K562 (cell line): ENCODE measurements around the gene VLDLR. TPM values are rescaled to one million over a fixed set of nuclear protein-coding genes. Genes with fewer than 3 reads are reported as not detected.

Source experiments
- ATAC-seq: fragments of 200-7000 bp; cut with Tn5 transposase; 3 replicates; pipeline ENCODE4 v1.9.1; 2020; ENCODE audit warnings: moderate library complexity
- BruUV-seq: library from RNA; stranded (reverse); fragments of 400-500 nt; replicated peaks from 2 replicates; lab custom pipeline; 2021; lab: Mats Ljungman, UMichigan
- CTCF ChIA-PET: fragments of 300-600 bp; formaldehyde crosslinking; extraction: SDS; loops from one replicate; lab custom pipeline; 2021; ENCODE audit warnings: low intra/inter-chr PET ratio; lab: Yijun Ruan, JAX
- POLR2A ChIA-PET: fragments of 300-600, 350-650 bp; sonication (Branson Sonifier 250); formaldehyde crosslinking; extraction: SDS; loops from one replicate; lab custom pipeline; 2021; ENCODE audit warnings: antibody characterized with exemption, inconsistent platforms; lab: Yijun Ruan, JAX
- DNase-seq, 4 experiments: peaks; one replicate each; pipeline versions ENCODE4 v3.0.0 to v3.0.0-alpha.2; 2011 to 2018; ENCODE audit warnings: low spot score in 3 of 4, mixed read lengths in 3 of 4; ENCODE audit errors: extremely low read depth in 1 of 4
- FAIRE-seq: peaks from 2 replicates; lab custom pipeline; 2011; peaks lifted over from hg19 to GRCh38; lab: Jason Lieb, UNC
- H2AFZ ChIP-seq: 2 replicates; pipeline ENCODE4 v1.6.0; 2011; ENCODE audit warnings: low read depth, low read length, control low read depth, inconsistent platforms
- H3K27ac ChIP-seq: fragments of 200-600 bp; 3 replicates; pipeline ENCODE4 v1.8.0; 2011; ENCODE audit warnings: low read depth, mild to moderate bottlenecking, control low read depth, inconsistent platforms, low read length, moderate library complexity, mixed read lengths; ENCODE audit errors: extremely low read depth
- H3K27me3 ChIP-seq, 2 experiments: fragments of 300-600 bp in 1 of 2; 2 replicates in 1 of 2; 3 replicates in 1 of 2; pipeline versions ENCODE4 v1.6.0 to v1.8.0; 2011; ENCODE audit warnings: inconsistent platforms in 2 of 2, low read length in 2 of 2, mild to moderate bottlenecking in 1 of 2, mixed read lengths in 1 of 2, moderate library complexity in 1 of 2; ENCODE audit not compliant: control insufficient read depth in 2 of 2, insufficient read depth in 2 of 2
- H3K36me3 ChIP-seq: fragments of 300-600 bp; 3 replicates; pipeline ENCODE4 v1.8.0; 2011; ENCODE audit warnings: mild to moderate bottlenecking, low read length, inconsistent platforms; ENCODE audit not compliant: control insufficient read depth, insufficient read depth
- H3K4me1 ChIP-seq, 2 experiments: fragments of 200-600 bp in 1 of 2; replicated peaks in 1 of 2; 2 replicates in 1 of 2; 3 replicates in 1 of 2; pipeline versions ENCODE4 v1.5.1 to v1.8.0; 2011; ENCODE audit warnings: inconsistent platforms in 2 of 2, low read length in 2 of 2, mild to moderate bottlenecking in 1 of 2, mixed read lengths in 1 of 2, moderate library complexity in 1 of 2; ENCODE audit not compliant: control insufficient read depth in 2 of 2, insufficient read depth in 2 of 2
- H3K4me2 ChIP-seq: 2 replicates; pipeline ENCODE4 v1.6.1; 2011; ENCODE audit warnings: low read length, control low read depth, inconsistent platforms, mixed read lengths; ENCODE audit not compliant: insufficient read depth
- H3K4me3 ChIP-seq: fragments of 200-600 bp; sonication (generic), shearing (Covaris generic); 2 replicates; pipeline ENCODE4 v1.5.1; 2016; ENCODE audit warnings: control low read depth, inconsistent platforms
- H3K79me2 ChIP-seq: fragments of 200-600 bp; 3 replicates; pipeline ENCODE4 v1.8.0; 2011; ENCODE audit warnings: low read length, inconsistent platforms; ENCODE audit not compliant: control insufficient read depth, insufficient read depth
- H3K9ac ChIP-seq, 2 experiments: 2 replicates each; pipeline versions ENCODE4 v1.6.0 to v1.6.1; 2011; ENCODE audit warnings: low read depth in 2 of 2, low read length in 2 of 2, control low read depth in 1 of 2, inconsistent platforms in 1 of 2, mild to moderate bottlenecking in 1 of 2, mixed read lengths in 1 of 2; ENCODE audit not compliant: insufficient read depth in 1 of 2
- H3K9me1 ChIP-seq: one replicate; pipeline ENCODE4 v1.6.0; 2011; ENCODE audit warnings: inconsistent platforms, mild to moderate bottlenecking, low read length, moderate library complexity; ENCODE audit not compliant: control insufficient read depth, insufficient read depth
- H3K9me3 ChIP-seq: replicated peaks from 2 replicates; pipeline ENCODE4 v1.5.1; 2011; ENCODE audit warnings: low read depth, low read length, inconsistent platforms; ENCODE audit not compliant: control insufficient read depth, insufficient read depth
- H4K20me1 ChIP-seq: replicated peaks from 2 replicates; pipeline ENCODE4 v1.6.1; 2011; ENCODE audit warnings: low read length, inconsistent platforms, mixed read lengths; ENCODE audit not compliant: control insufficient read depth, insufficient read depth
- BRF1 ChIP-seq: IDR thresholded peaks from 3 replicates; pipeline ENCODE4 v1.6.1; 2011; ENCODE audit warnings: borderline replicate concordance, mild to moderate bottlenecking; ENCODE audit not compliant: insufficient read length; ENCODE audit errors: extremely low read depth
- ERF ChIP-seq: fragments of 450-650 bp; formaldehyde crosslinking; IDR thresholded peaks from 2 replicates; pipeline ENCODE4 v1.4.0; 2020; ENCODE audit warnings: mild to moderate bottlenecking, mixed read lengths
- EWSR1 ChIP-seq: fragments of 450-650 bp; IDR thresholded peaks from 2 replicates; pipeline ENCODE4 v1.6.1; 2018; ENCODE audit warnings: borderline replicate concordance, mild to moderate bottlenecking, low read depth, moderate library complexity; ENCODE audit not compliant: partially characterized antibody
- HDAC3 ChIP-seq: fragments of 450-650 bp; IDR thresholded peaks from 2 replicates; pipeline ENCODE4 v1.6.1; 2018; ENCODE audit warnings: borderline replicate concordance, mild to moderate bottlenecking, moderate library complexity; ENCODE audit not compliant: partially characterized antibody
- NFIC ChIP-seq: fragments of 450-650 bp; IDR thresholded peaks from 2 replicates; pipeline ENCODE4 v1.6.1; 2017; ENCODE audit warnings: mild to moderate bottlenecking, inconsistent platforms
- NFIX ChIP-seq: fragments of 250-450 bp; sonication (Bioruptor Pico); IDR thresholded peaks from 2 replicates; pipeline ENCODE4 v1.4.0; 2020; ENCODE audit warnings: low read depth, mild to moderate bottlenecking, moderate library complexity
- ZBTB17 ChIP-seq: fragments of 450-650 bp; formaldehyde crosslinking; IDR thresholded peaks from 2 replicates; pipeline ENCODE4 v1.4.0; 2020; ENCODE audit warnings: mild to moderate bottlenecking
- WGBS: fragments of 100-300 bp; shearing (Covaris generic); methylation state at CpG from one replicate; pipeline ENCODE4 v1.1.6; 2016; ENCODE audit warnings: low coverage, mixed read lengths; ENCODE audit not compliant: insufficient coverage; ENCODE audit errors: missing lambda C conversion rate; 5-methylcytosine and 5-hydroxymethylcytosine counted together
- in situ Hi-C: fragments of 300-500 bp; cut with MboI; formaldehyde crosslinking; loops from 4 replicates; pipeline ENCODE4 v1.15.0; 2018; ENCODE audit warnings: inconsistent platforms, mixed read lengths
- intact Hi-C: fragments of 100-400 bp; cut with micrococcal nuclease; formaldehyde crosslinking; loops from 2 replicates; pipeline ENCODE4 v1.14.2; 2022
- polyA plus RNA-seq, 8 experiments: library from polyadenylated mRNA; depleted of rRNA in 4 of 8; stranded (reverse) in 5 of 8; unstranded in 3 of 8; fragments of >200 nt; fragmentation: Nextera tagmentation in 2 of 8; fragmentation: Illumina TruSeq in 1 of 8; extraction: Ambion mirVana in 2 of 8; extraction: Trizol in 1 of 8; gene quantifications; 2 replicates each; pipeline versions ENCODE4 v1.2.1 to v1.2.3, GENCODE V29; 2011 to 2014; ENCODE audit warnings: inconsistent platforms in 1 of 8, missing spikeins in 1 of 8
- total RNA-seq, 7 experiments: library from RNA; depleted of rRNA in 6 of 7; stranded (reverse); fragments of >200 nt in 6 of 7; fragmentation: Illumina TruSeq in 2 of 7; extraction: Trizol in 2 of 7; gene quantifications; 2 replicates each; pipeline versions ENCODE4 v1.2.1 to v1.2.3, GENCODE V29; 2011 to 2021; ENCODE audit warnings: low replicate concordance in 1 of 7
- TF ChIP-seq, protein P1 (sequence below): sonication (generic); formaldehyde crosslinking; IDR thresholded peaks from 2 replicates; pipeline ENCODE4 v1.8.1; 2023; ENCODE audit warnings: missing genetic modification reagents, mild to moderate bottlenecking, borderline replicate concordance

Gene VLDLR
- total and polyA plus RNA-seq, 9 of the 15 experiments (the other 6 are each of a cell fraction or from before 2014, with no cell fraction given) = 0.03 to 0.58 (median 0.08) TPM

DNA sequence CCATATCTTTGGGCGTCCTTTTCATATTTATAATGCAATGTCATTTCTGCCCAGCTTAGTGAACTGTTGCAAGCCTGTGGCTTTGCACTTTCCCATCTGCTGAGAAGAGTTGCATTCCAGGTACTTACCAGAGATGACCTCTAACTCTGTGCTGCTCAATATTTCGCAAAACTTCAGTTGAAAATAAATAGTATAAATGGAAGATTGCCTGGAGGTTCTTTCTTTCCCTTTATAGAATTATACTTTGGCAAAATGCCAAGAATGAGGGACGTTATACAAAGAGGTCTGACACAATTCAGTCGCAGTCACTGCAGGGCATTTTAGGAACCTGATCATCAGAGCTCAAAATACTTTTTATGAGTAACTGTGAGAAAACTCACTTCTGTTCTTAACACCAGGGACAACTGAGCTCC, 18.9 kb upstream of the VLDLR start:
- Histone ChIP-seq H3K4me2 (no peak overlapping the region), H3K4me1 (no peaks in the 10 kb centered on the region), H3K4me3 (no peak overlapping the region), H3K27me3 (no peaks in the 10 kb centered on the region), H3K9me3 (no peaks in the 10 kb centered on the region), H3K9ac (no peak overlapping the region), H3K9me1 (no peaks in the 10 kb centered on the region), H2AFZ (no peak overlapping the region), H4K20me1 (no peaks in the 10 kb centered on the region), H3K27ac (no peak overlapping the region), H3K36me3 (no peaks in the 10 kb centered on the region), H3K79me2 (no peaks in the 10 kb centered on the region)
- 0% methylated on average over 4 of the region's 4 CpGs for WGBS
- intact Hi-C loops (no loop called here), in situ Hi-C loops (no loop called here)
- no peak for FAIRE-seq
- no peak for ATAC-seq
- ChIA-PET CTCF (no interaction called here), POLR2A (no interaction called here)
- BruUV-seq = no TSS peak
- DNase-seq = no peak
- no peak for TF ChIP-seq ZBTB17 (CRISPR knock-in tag)
- TF ChIP-seq NFIX (CRISPR knock-in tag) = peak; percentile 92
- peak; percentile 93 for TF ChIP-seq NFIC
- TF ChIP-seq ERF (CRISPR knock-in tag) = no peak

DNA sequence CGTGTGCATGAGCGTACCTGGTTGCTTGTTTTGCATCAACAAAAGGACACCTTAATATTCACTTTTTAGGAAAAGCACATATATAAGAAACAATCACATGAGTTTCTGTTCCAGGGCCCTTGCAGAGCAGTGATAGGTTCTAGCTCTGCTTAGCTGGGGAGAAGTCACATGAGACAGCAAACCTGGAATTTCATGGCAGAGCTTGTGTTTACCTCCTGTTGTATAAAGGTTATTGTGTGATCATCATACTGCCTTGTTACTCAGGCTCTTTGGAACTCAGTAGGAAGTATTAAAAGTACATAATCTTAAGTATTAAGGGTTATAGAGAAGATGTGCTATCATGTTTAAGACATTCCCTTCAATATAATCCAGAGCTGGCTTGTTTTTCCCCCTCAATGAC, 18.0 kb upstream of the VLDLR start:
- H3K79me2 ChIP-seq = no peaks in the 10 kb centered on the region
- CTCF ChIA-PET = no interaction called here
- WGBS = 0% methylated on average over 2 of the region's 2 CpGs
- TF ChIP-seq BRF1 (no peak), HDAC3 (no peak), EWSR1 (no peak)
- TF ChIP-seq, protein P1, sequence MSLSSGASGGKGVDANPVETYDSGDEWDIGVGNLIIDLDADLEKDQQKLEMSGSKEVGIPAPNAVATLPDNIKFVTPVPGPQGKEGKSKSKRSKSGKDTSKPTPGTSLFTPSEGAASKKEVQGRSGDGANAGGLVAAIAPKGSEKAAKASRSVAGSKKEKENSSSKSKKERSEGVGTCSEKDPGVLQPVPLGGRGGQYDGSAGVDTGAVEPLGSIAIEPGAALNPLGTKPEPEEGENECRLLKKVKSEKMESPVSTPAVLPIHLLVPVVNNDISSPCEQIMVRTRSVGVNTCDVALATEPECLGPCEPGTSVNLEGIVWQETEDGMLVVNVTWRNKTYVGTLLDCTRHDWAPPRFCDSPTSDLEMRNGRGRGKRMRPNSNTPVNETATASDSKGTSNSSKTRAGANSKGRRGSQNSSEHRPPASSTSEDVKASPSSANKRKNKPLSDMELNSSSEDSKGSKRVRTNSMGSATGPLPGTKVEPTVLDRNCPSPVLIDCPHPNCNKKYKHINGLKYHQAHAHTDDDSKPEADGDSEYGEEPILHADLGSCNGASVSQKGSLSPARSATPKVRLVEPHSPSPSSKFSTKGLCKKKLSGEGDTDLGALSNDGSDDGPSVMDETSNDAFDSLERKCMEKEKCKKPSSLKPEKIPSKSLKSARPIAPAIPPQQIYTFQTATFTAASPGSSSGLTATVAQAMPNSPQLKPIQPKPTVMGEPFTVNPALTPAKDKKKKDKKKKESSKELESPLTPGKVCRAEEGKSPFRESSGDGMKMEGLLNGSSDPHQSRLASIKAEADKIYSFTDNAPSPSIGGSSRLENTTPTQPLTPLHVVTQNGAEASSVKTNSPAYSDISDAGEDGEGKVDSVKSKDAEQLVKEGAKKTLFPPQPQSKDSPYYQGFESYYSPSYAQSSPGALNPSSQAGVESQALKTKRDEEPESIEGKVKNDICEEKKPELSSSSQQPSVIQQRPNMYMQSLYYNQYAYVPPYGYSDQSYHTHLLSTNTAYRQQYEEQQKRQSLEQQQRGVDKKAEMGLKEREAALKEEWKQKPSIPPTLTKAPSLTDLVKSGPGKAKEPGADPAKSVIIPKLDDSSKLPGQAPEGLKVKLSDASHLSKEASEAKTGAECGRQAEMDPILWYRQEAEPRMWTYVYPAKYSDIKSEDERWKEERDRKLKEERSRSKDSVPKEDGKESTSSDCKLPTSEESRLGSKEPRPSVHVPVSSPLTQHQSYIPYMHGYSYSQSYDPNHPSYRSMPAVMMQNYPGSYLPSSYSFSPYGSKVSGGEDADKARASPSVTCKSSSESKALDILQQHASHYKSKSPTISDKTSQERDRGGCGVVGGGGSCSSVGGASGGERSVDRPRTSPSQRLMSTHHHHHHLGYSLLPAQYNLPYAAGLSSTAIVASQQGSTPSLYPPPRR (CRISPR knock-in tag) = no peak
- TF ChIP-seq, all 486 proteins: peak for 0
- H3K27me3 ChIP-seq = no peaks in the 10 kb centered on the region; a peak in 1 of 5 replicates
- no peak for DNase-seq
- no peak overlapping the region for H2AFZ ChIP-seq
- H3K4me1 ChIP-seq = no peaks in the 10 kb centered on the region
- H3K4me3 ChIP-seq = no peak overlapping the region
- H3K9ac ChIP-seq = no peak overlapping the region
- no peaks in the 10 kb centered on the region for H3K36me3 ChIP-seq
- no peak for ATAC-seq
- BruUV-seq = no TSS peak
- H3K4me2 ChIP-seq = no peak overlapping the region
- in situ Hi-C loops = no loop called here
- FAIRE-seq = no peak
- intact Hi-C loops = no loop called here
- H3K9me3 ChIP-seq = no peaks in the 10 kb centered on the region
- POLR2A ChIA-PET = no interaction called here
- no peaks in the 10 kb centered on the region for H3K9me1 ChIP-seq
- no peak overlapping the region for H3K27ac ChIP-seq
- H4K20me1 ChIP-seq = no peaks in the 10 kb centered on the region
